ENCODE results near the gene LCN15. TPM values are rescaled to one million over a fixed set of nuclear protein-coding genes. Genes with fewer than 3 reads are reported as not detected.
"Not testable (repeated sequence)": the region's sequence is repeated elsewhere in the genome, so short reads cannot be mapped to it uniquely, and the experiment has no call there.

The LCN15 gene
- total and polyA plus RNA-seq, 2 experiments from 2014 or later: 0.76 to 0.90 TPM

DNA sequence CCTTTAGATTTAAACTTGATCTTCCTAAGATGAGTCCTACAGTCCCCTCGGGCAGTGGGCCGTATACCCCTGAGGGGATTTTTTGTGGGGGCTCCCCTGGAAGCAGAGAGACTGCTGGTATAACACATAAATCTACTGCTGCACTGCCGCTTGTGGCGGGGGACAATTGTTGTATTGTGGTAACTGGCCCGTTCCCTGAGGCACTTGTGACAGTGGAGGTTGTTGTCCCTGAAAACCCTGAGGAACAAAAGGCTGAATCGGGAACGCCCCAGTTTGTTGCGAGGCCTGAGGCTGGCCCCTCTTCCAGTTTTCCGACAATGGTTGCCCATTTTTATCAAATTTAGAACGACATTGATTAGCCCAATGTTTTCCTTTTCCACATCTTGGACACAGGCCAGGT is 22.1 kb upstream of the LCN15 start (continued):
- TF ChIP-seq, protein P1, sequence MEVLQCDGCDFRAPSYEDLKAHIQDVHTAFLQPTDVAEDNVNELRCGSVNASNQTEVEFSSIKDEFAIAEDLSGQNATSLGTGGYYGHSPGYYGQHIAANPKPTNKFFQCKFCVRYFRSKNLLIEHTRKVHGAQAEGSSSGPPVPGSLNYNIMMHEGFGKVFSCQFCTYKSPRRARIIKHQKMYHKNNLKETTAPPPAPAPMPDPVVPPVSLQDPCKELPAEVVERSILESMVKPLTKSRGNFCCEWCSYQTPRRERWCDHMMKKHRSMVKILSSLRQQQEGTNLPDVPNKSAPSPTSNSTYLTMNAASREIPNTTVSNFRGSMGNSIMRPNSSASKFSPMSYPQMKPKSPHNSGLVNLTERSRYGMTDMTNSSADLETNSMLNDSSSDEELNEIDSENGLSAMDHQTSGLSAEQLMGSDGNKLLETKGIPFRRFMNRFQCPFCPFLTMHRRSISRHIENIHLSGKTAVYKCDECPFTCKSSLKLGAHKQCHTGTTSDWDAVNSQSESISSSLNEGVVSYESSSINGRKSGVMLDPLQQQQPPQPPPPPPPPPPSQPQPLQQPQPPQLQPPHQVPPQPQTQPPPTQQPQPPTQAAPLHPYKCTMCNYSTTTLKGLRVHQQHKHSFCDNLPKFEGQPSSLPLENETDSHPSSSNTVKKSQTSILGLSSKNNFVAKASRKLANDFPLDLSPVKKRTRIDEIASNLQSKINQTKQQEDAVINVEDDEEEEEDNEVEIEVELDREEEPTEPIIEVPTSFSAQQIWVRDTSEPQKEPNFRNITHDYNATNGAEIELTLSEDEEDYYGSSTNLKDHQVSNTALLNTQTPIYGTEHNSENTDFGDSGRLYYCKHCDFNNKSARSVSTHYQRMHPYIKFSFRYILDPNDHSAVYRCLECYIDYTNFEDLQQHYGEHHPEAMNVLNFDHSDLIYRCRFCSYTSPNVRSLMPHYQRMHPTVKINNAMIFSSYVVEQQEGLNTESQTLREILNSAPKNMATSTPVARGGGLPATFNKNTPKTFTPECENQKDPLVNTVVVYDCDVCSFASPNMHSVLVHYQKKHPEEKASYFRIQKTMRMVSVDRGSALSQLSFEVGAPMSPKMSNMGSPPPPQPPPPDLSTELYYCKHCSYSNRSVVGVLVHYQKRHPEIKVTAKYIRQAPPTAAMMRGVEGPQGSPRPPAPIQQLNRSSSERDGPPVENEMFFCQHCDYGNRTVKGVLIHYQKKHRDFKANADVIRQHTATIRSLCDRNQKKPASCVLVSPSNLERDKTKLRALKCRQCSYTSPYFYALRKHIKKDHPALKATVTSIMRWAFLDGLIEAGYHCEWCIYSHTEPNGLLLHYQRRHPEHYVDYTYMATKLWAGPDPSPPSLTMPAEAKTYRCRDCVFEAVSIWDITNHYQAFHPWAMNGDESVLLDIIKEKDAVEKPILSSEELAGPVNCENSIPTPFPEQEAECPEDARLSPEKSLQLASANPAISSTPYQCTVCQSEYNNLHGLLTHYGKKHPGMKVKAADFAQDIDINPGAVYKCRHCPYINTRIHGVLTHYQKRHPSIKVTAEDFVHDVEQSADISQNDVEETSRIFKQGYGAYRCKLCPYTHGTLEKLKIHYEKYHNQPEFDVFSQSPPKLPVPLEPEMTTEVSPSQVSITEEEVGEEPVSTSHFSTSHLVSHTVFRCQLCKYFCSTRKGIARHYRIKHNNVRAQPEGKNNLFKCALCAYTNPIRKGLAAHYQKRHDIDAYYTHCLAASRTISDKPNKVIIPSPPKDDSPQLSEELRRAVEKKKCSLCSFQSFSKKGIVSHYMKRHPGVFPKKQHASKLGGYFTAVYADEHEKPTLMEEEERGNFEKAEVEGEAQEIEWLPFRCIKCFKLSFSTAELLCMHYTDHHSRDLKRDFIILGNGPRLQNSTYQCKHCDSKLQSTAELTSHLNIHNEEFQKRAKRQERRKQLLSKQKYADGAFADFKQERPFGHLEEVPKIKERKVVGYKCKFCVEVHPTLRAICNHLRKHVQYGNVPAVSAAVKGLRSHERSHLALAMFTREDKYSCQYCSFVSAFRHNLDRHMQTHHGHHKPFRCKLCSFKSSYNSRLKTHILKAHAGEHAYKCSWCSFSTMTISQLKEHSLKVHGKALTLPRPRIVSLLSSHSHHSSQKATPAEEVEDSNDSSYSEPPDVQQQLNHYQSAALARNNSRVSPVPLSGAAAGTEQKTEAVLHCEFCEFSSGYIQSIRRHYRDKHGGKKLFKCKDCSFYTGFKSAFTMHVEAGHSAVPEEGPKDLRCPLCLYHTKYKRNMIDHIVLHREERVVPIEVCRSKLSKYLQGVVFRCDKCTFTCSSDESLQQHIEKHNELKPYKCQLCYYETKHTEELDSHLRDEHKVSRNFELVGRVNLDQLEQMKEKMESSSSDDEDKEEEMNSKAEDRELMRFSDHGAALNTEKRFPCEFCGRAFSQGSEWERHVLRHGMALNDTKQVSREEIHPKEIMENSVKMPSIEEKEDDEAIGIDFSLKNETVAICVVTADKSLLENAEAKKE (CRISPR knock-in tag; IDR thresholded peaks at IDR 0.05): no peak
- TF ChIP-seq EZH2 (IDR thresholded peaks at IDR 0.05; ENCODE audit: low read depth, unreplicated experiment) (no peak), EZH2phosphoT487 (IDR thresholded peaks at IDR 0.05; ENCODE audit: unreplicated experiment) (no peak), STAT1 (IDR thresholded peaks at IDR 0.05; ENCODE audit: unreplicated experiment) (no peak), NANOG (IDR thresholded peaks at IDR 0.05; ENCODE audit: borderline replicate concordance) (no peak)

DNA sequence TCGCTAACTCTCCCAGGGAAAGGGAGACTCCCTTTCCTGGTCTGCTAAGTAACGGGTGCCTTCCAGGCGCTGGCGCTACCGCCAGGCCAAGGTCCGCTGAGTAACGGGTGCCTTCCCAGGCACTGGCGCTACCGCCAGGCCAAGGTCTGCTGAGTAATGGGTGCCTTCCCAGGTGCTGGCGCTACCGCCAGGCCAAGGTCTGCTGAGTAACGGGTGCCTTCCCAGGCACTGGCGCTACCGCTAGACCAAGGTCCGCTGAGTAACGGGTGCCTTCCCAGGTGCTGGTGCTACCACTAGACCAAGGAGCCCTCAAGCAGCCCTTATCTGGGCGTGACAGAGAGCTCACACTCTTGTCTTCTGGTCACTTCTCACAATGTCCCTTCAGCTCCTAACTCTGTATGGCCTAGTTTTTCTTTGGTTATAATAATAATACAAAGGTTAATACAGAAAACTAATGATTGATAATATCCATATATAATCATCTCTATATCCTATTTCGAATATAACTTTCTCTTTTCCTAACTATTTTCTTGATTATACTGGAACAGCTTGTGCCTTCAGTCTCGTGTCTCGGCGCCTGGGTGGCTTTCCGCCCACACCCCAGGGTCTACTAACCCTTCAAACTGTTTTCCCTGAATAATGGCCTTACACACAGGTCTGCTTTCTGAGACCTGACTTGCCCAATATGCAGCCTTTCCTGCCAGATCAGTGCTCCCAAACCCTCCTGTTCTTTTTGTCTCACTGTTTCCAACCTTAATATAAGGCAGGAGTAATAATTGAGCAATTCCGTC is 21.4 kb upstream of the LCN15 start:
- not testable (repeated sequence) for H3K4me2 ChIP-seq; H3K4me3 Mint-ChIP-seq; H3K36me3 Mint-ChIP-seq (ENCODE audit: low read depth); H3K4me1 Mint-ChIP-seq; H3K79me2 ChIP-seq (replicated peaks; ENCODE audit: insufficient read depth); H3K27ac Mint-ChIP-seq; H2AFZ ChIP-seq; H3K9me2 ChIP-seq (ENCODE audit: insufficient read depth); H3K4me1 ChIP-seq (ENCODE audit: insufficient read depth); H3K27ac ChIP-seq (ENCODE audit: low read depth); H3K27me3 ChIP-seq (ENCODE audit: insufficient read depth); H3K36me3 ChIP-seq (ENCODE audit: insufficient read depth); ATAC-seq; H3K9me3 Mint-ChIP-seq; H3K4me3 ChIP-seq; DNase-seq (ENCODE audit: low spot score); H4K20me1 ChIP-seq (replicated peaks; ENCODE audit: insufficient read depth); H3F3A ChIP-seq (replicated peaks; ENCODE audit: low read depth); H3K27me3 Mint-ChIP-seq (ENCODE audit: insufficient read depth, low read depth, poor library complexity)
